GM12892 (cell line): ENCODE measurements around the gene ANK3.

ENCODE experiments used
- POLR2A ChIP-seq: IDR thresholded peaks from 2 replicates; pipeline ENCODE4 v1.6.1; 2011; ENCODE audit warnings: low read depth, low read length, control low read depth
- POLR2AphosphoS5 ChIP-seq: IDR thresholded peaks from 2 replicates; pipeline ENCODE4 v1.6.1; 2011; ENCODE audit warnings: low read depth, low read length, control low read depth
- TAF1 ChIP-seq: IDR thresholded peaks from 2 replicates; pipeline ENCODE4 v1.6.1; 2011; ENCODE audit warnings: low read depth, mild to moderate bottlenecking, control low read depth, low read length, borderline replicate concordance

- TF ChIP-seq POLR2A (no peak), POLR2AphosphoS5 (no peak), TAF1 (no peak)
These were observed 4.8 kb downstream of the ANK3 start for GRCh38 chr10:60384708-60385398.
